ENCODE measurements around the gene KRT15.
"Not testable (repeated sequence)": the region's sequence is repeated elsewhere in the genome, so short reads cannot be mapped to it uniquely, and the experiment has no call there.

The KRT15 gene

GRCh38 chr17:41544491-41544892 lies 25.8 kb upstream of the KRT15 start:
- no peak for DNase-seq (ENCODE audit: low read depth)

- not testable (repeated sequence) for DNase-seq (ENCODE audit: low read depth)
These were observed 24.1 kb upstream of the KRT15 start for GRCh38 chr17:41542786-41543185.

- no peak for DNase-seq (ENCODE audit: low read depth)
These were observed 23.7 kb upstream of the KRT15 start for GRCh38 chr17:41542357-41542756.

GRCh38 chr17:41540921-41541625 lies 22.4 kb upstream of the KRT15 start:
- DNase-seq (ENCODE audit: low read depth) = no peak

- no peak for DNase-seq (ENCODE audit: low read depth)
These were observed 21.4 kb upstream of the KRT15 start for GRCh38 chr17:41539979-41540701.

GRCh38 chr17:41539071-41539492 lies 20.4 kb upstream of the KRT15 start:
- no peak for DNase-seq (ENCODE audit: low read depth)

- DNase-seq (ENCODE audit: low read depth) = no peak
These were observed 19.9 kb upstream of the KRT15 start for GRCh38 chr17:41538565-41538991.

- no peak for DNase-seq (ENCODE audit: low read depth)
These were observed 19.3 kb upstream of the KRT15 start for GRCh38 chr17:41537990-41538389.

- DNase-seq (ENCODE audit: low read depth) = no peak
These were observed 18.9 kb upstream of the KRT15 start for GRCh38 chr17:41537614-41537954.

- no peak for DNase-seq (ENCODE audit: low read depth)
These were observed 18.3 kb upstream of the KRT15 start for GRCh38 chr17:41536741-41537613.

GRCh38 chr17:41535764-41536481 lies 17.2 kb upstream of the KRT15 start:
- DNase-seq (ENCODE audit: low read depth) = no peak

- no peak for DNase-seq (ENCODE audit: low read depth)
These were observed 16.3 kb upstream of the KRT15 start for GRCh38 chr17:41534899-41535546.

- DNase-seq (ENCODE audit: low read depth) = no peak
These were observed 14.9 kb upstream of the KRT15 start for GRCh38 chr17:41533613-41534012.

GRCh38 chr17:41532947-41533570 lies 14.4 kb upstream of the KRT15 start:
- DNase-seq (ENCODE audit: low read depth) = no peak

GRCh38 chr17:41531993-41532392 lies 13.3 kb upstream of the KRT15 start:
- DNase-seq (ENCODE audit: low read depth) = no peak

GRCh38 chr17:41530062-41531048 lies 11.7 kb upstream of the KRT15 start:
- no peak for DNase-seq (ENCODE audit: low read depth)

GRCh38 chr17:41529491-41529915 lies 10.8 kb upstream of the KRT15 start:
- no peak for DNase-seq (ENCODE audit: low read depth)

GRCh38 chr17:41528959-41529353 lies 10.3 kb upstream of the KRT15 start:
- DNase-seq (ENCODE audit: low read depth) = no peak

- no peak for DNase-seq (ENCODE audit: low read depth)
These were observed 8.7 kb upstream of the KRT15 start for GRCh38 chr17:41527063-41528023.

Measured in stimulated activated CD8-positive, alpha-beta memory T cell treated with anti-CD3 and anti-CD28 coated beads, Interleukin-15, amount 100 ng/mL, for 24 hours (primary cell).